HAP-1 (cell line): ENCODE measurements around the gene KCNK4.

Experiments
- DNase-seq, 2 experiments: peaks; one replicate each; pipeline ENCODE4 v3.0.0-alpha.2; 2016 to 2020; ENCODE audit warnings: low spot score in 2 of 2
- H3K27me3 ChIP-seq: fragments of 250-450 bp; sonication (Bioruptor Pico); 2 replicates; pipeline ENCODE4 v1.5.1; 2020; ENCODE audit warnings: low read depth, mild to moderate bottlenecking, moderate library complexity
- H3K36me3 ChIP-seq: fragments of 250-450 bp; sonication (Bioruptor Pico); replicated peaks from 2 replicates; pipeline ENCODE4 v1.5.1; 2020; ENCODE audit warnings: mild to moderate bottlenecking
- H3K4me1 ChIP-seq: fragments of 250-450 bp; sonication (Bioruptor Pico); 2 replicates; pipeline ENCODE4 v1.5.1; 2020; ENCODE audit warnings: mild to moderate bottlenecking
- H3K4me3 ChIP-seq: fragments of 250-450 bp; sonication (Bioruptor Pico); 2 replicates; pipeline ENCODE4 v1.5.1; 2020; ENCODE audit warnings: mild to moderate bottlenecking, moderate library complexity
- H3K9me3 ChIP-seq: fragments of 250-450 bp; sonication (Bioruptor Pico); 2 replicates; pipeline ENCODE4 v1.5.1; 2020; ENCODE audit warnings: mild to moderate bottlenecking, moderate library complexity
- in situ Hi-C: fragments of 300-500 bp; cut with MboI; formaldehyde crosslinking; loops from 3 replicates; pipeline ENCODE4 v1.14.3; 2020; ENCODE audit warnings: low sequenced_read_pairs, inconsistent platforms, mixed read lengths

The KCNK4 gene

DNA sequence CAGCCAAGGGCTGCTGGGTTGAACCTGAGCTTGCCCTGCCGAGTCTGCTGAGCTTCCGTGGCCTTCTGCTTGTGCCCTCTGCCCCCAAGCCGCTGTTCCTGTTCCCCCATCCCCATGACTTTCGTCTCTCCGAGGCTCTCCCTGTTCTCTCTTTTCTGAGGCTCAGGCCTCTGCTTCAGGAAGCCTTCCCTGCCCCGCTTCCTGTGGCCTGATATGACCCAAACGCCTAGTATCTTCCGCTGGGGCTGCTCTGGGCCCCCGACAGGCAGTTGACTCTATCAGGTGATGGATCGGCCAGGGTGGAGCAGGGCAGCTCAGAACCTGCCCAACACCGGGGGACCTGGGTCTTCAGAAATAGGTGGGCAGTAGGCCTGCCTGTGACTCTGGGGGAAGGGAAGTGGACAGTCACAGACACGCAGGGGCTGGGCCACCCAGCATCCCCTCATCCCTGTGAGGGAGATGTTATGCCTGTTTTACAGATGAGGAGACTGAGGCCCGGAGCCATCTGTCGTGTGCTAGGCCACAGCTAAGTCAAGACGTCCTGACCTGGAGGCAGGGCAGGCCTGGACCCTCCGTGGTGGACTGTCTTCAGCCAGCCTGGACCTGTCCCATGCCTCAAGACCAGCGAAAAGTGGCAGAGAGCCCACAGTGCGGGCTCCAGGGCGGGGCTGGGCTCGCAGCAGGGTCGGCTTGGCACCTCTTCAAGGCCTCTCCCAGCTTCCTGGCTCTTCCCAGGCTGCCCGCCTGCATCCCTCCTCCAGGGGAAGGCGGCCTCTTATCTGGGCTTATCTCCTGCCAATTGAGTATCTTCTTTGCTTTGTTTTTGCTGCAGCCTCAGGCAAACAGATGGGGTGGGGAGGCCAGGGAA is 22.8 kb upstream of the KCNK4 start:
- H3K36me3 ChIP-seq = peaks cover 43% of the 10 kb centered on the region
- H3K4me3 ChIP-seq = peak overlapping the region; percentile 70
- DNase-seq = peak in 1 of 2 experiments; percentile 53
- H3K27me3 ChIP-seq = no peaks in the 10 kb centered on the region
- in situ Hi-C loops = loop anchor here (25.0 kb wide), 1 partner anchor 844 kb away; the partner anchor contains the start of genes FAU, MRPL49, TM7SF2 and ZNHIT2
- H3K4me1 ChIP-seq = peaks cover 4% of the 10 kb centered on the region; the same call in 1 of the 2 replicates
- no peaks in the 10 kb centered on the region for H3K9me3 ChIP-seq

DNA sequence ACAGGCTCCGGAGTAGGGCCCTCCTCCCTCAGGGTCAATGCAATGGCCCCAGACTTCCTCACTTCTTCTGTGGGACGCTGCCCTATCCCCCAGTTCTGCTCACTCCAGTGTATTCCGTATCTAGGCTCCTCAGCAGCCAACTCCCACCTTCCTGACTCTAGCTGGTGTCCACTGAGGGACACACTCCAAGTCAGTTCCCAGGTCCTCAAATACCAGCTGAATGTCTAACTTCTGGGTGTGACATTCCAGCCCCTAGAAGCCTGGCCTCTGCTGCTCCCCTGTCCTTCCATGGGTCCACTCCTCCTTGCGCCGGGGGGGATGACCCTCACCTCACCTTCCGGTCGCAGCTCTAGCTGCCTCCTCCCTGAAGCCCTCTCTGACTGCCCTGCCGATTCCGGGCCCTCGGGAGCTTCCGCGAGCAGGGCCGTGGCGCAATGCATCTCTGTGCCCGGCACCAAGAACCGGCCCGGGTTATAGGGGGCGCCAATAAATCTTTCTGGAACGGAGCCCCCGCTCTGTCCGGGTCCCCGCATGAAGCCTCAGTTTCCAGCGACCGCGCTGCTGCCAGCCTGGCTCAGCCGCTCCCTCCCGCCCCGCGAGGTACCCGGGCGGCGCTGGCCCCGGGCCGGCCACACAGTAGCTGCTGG is 22.1 kb upstream of the KCNK4 start:
- Histone ChIP-seq H3K4me1 (peaks cover 4% of the 10 kb centered on the region; the same call in 1 of the 2 replicates), H3K36me3 (peaks cover 35% of the 10 kb centered on the region), H3K9me3 (no peaks in the 10 kb centered on the region), H3K27me3 (no peaks in the 10 kb centered on the region), H3K4me3 (peak overlapping the region; percentile 70)
- peak in 1 of 2 experiments; percentile 61 for DNase-seq
- in situ Hi-C loops = loop anchor here (25.0 kb wide), 1 partner anchor 843 kb away; the partner anchor contains the start of genes FAU, MRPL49, TM7SF2 and ZNHIT2

- in situ Hi-C loops = loop anchor here (25.0 kb wide), 1 partner anchor 843 kb away; the partner anchor contains the start of genes FAU, MRPL49, TM7SF2 and ZNHIT2
- Histone ChIP-seq H3K36me3 (peaks cover 31% of the 10 kb centered on the region), H3K4me3 (peak overlapping the region; percentile 70), H3K9me3 (no peaks in the 10 kb centered on the region), H3K4me1 (peaks cover 4% of the 10 kb centered on the region; the same call in 1 of the 2 replicates), H3K27me3 (no peaks in the 10 kb centered on the region)
- DNase-seq = peak; percentile 98
Measured at GRCh38 chr11:64269540-64270220, 21.4 kb upstream of the KCNK4 start.

DNA sequence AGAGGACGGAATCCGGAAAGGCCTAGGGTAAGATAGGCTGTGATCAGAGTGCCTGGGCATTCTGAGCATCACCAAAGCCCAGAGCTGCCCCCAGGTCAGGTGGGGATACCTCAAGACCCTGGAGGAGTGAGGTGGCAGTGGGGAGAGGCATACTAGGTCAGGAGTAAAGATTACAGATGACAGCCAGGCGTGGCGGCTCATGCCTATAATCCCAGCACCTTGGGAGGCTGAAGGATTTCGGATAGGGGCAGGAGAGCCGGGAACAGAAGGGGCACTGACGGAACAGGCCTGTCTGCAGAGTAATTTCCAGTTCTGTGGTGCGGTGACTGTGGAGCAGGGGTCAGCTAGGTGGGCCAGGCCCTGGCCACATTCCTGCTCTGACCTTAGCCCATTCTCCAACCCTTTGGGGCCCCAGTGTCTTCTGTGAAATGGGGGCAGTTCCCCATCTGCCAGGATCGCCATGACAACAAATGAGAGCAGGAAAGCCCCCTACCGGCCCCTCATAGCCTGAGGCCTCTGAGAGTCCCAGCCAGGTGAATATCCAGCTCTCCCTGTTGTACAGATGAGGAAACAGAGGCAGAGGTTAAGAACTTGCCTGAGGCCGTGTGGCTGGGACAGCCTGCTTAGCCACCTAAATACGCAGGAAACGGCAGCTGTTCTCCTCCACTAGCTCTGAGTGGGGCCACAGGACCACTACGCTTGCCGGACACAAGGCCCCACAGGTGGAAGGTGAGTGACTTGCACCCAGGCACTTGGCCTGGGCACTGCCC is 15.9 kb upstream of the KCNK4 start:
- H3K36me3 ChIP-seq = peaks cover 28% of the 10 kb centered on the region
- no peak for DNase-seq
- in situ Hi-C loops = no loop called here
- H3K4me3 ChIP-seq = no peak overlapping the region
- no peaks in the 10 kb centered on the region for H3K9me3 ChIP-seq
- H3K27me3 ChIP-seq = no peaks in the 10 kb centered on the region
- no peaks in the 10 kb centered on the region for H3K4me1 ChIP-seq

- Histone ChIP-seq H3K27me3 (no peaks in the 10 kb centered on the region), H3K4me1 (no peaks in the 10 kb centered on the region), H3K36me3 (peaks cover 28% of the 10 kb centered on the region), H3K4me3 (no peak overlapping the region), H3K9me3 (no peaks in the 10 kb centered on the region)
- no peak for DNase-seq
- in situ Hi-C loops = no loop called here
Measured at GRCh38 chr11:64275841-64276240, 15.3 kb upstream of the KCNK4 start.

DNA sequence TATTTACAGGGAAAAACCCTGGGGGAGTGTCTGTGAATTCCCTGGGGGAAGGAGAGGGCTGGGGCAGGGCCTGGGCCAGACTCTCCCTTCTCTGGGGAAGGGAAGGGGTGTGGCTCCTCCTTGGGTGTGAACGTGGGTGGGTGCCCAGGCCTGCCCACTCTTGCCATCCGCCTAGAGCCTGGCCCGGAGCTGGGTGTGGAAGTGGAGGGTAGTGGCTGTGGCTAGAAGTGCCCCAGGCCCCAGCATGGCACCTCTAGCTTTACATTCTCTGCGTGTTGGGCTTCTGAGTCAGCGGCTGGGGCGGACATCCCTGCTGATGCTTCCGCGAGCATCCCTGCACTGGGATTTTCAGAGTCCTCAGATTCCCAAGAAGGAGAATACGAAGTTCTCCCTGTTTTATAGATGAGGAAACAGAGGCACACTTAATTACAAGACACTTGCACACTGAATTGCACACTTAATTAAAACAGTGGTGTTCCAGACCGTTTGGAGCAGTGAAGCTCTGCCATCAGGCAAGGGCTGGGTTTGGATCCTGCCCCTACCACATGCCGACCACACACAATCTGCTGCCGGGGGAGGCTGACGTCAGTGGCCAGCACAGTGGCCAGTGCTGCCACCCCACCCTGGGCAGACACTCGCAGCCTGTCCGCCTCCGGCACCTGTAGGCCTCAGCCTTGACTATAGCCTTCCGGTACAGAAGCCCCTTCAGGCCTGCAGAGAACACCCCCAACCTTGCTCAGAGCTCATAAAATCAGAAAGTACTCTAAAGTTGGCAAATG is 14.3 kb upstream of the KCNK4 start:
- Histone ChIP-seq H3K4me1 (no peaks in the 10 kb centered on the region), H3K27me3 (no peaks in the 10 kb centered on the region), H3K36me3 (peaks cover 28% of the 10 kb centered on the region), H3K9me3 (no peaks in the 10 kb centered on the region), H3K4me3 (no peak overlapping the region)
- no peak for DNase-seq
- in situ Hi-C loops = no loop called here

- no peak overlapping the region for H3K4me3 ChIP-seq
- H3K36me3 ChIP-seq = peaks cover 27% of the 10 kb centered on the region
- H3K4me1 ChIP-seq = peaks cover 3% of the 10 kb centered on the region; the same call in 1 of the 2 replicates
- in situ Hi-C loops = no loop called here
- no peak for DNase-seq
- H3K9me3 ChIP-seq = no peaks in the 10 kb centered on the region
- H3K27me3 ChIP-seq = no peaks in the 10 kb centered on the region
Measured at GRCh38 chr11:64278576-64279190, 12.4 kb upstream of the KCNK4 start.

GRCh38 chr11:64281957-64282770 is 8.9 kb upstream of the KCNK4 start:
- H3K4me1 ChIP-seq = peaks cover 14% of the 10 kb centered on the region
- peaks cover 2% of the 10 kb centered on the region; the same call in 1 of the 2 replicates for H3K9me3 ChIP-seq
- in situ Hi-C loops = no loop called here
- peaks cover 17% of the 10 kb centered on the region; the same call in 1 of the 2 replicates for H3K36me3 ChIP-seq
- no peak for DNase-seq
- no peaks in the 10 kb centered on the region for H3K27me3 ChIP-seq
- H3K4me3 ChIP-seq = no peak overlapping the region

DNA sequence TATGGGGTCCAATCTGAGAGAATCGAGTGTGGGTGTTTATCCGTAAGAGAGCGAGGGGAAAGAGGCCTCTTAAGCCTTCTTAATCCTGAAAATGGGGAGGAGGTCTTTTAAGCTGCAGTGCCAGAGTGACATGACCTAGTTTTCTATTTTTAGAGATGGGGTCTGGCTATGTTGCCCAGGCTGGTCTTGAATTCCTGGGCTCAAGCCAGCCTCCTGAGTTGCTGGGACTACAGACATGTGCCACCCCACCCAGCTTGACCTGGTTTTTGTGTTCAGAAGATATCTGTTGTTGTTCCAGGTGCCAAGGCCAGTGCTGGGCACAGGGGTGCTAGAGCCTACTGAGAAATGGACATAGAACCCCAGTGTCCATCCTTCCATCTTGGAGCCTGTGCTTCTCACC is 8.0 kb upstream of the KCNK4 start:
- in situ Hi-C loops = no loop called here
- H3K4me3 ChIP-seq = no peak overlapping the region
- H3K27me3 ChIP-seq = no peaks in the 10 kb centered on the region
- DNase-seq = no peak
- H3K9me3 ChIP-seq = peaks cover 2% of the 10 kb centered on the region; the same call in 1 of the 2 replicates
- H3K36me3 ChIP-seq = peaks cover 9% of the 10 kb centered on the region; the same call in 1 of the 2 replicates
- H3K4me1 ChIP-seq = peaks cover 14% of the 10 kb centered on the region

- Histone ChIP-seq H3K27me3 (no peaks in the 10 kb centered on the region), H3K4me1 (peaks cover 14% of the 10 kb centered on the region), H3K4me3 (peak within 1 kb of the TSS; percentile 77), H3K36me3 (peaks cover 6% of the 10 kb centered on the region; the same call in 1 of the 2 replicates), H3K9me3 (peaks cover 2% of the 10 kb centered on the region; the same call in 1 of the 2 replicates)
- in situ Hi-C loops = no loop called here
- DNase-seq = peak; percentile 86 to 96
Measured at GRCh38 chr11:64284048-64284961, 6.8 kb upstream of the KCNK4 start, which contains the start of gene BAD. Gene BAD, minus strand, starts transcription at chr11:64284665. Its CDS starts 297 bp downstream, at chr11:64284368.
